H1 (cell line): ENCODE data around the gene BCAM. TPM values are rescaled to one million over a fixed set of nuclear protein-coding genes. Genes with fewer than 3 reads are reported as not detected.

Experiments used
- CTCF ChIA-PET: fragments of 300-600 bp; sonication (Branson Sonifier 250); formaldehyde crosslinking; loops from one replicate; lab custom pipeline; 2021; ENCODE audit not compliant: partially characterized antibody; lab: Charles Lee
- POLR2A ChIA-PET: fragments of 300-600 bp; sonication (Branson Sonifier 250); formaldehyde crosslinking; loops from one replicate; lab custom pipeline; 2021; ENCODE audit warnings: inconsistent platforms; ENCODE audit not compliant: partially characterized antibody; lab: Charles Lee
- DNase-seq, 2 experiments: peaks; one replicate each; pipeline versions ENCODE4 v3.0.0 to v3.0.0-alpha.2; 2010 to 2022; ENCODE audit warnings: low spot score in 2 of 2, low read depth in 1 of 2, mixed read lengths in 1 of 2
- FAIRE-seq: peaks from 2 replicates; lab custom pipeline; 2011; peaks lifted over from hg19 to GRCh38; lab: Jason Lieb, UNC
- H2AFZ ChIP-seq: 2 replicates; pipeline ENCODE4 v1.8.1; 2012; ENCODE audit warnings: low read length, inconsistent platforms
- H2AK5ac ChIP-seq: 2 replicates; pipeline ENCODE4 v1.6.1; 2013; ENCODE audit warnings: low read depth, low read length
- H2BK120ac ChIP-seq: replicated peaks from 2 replicates; pipeline ENCODE3; 2013; ENCODE audit warnings: low read depth, low read length, inconsistent platforms
- H2BK12ac ChIP-seq: 2 replicates; pipeline ENCODE4 v1.6.1; 2013; ENCODE audit warnings: low read depth, low read length
- H2BK15ac ChIP-seq: 2 replicates; pipeline ENCODE4 v1.6.1; 2013; ENCODE audit warnings: low read length
- H2BK20ac ChIP-seq: 2 replicates; pipeline ENCODE4 v1.6.1; 2013; ENCODE audit warnings: low read length
- H2BK5ac ChIP-seq: 2 replicates; pipeline ENCODE4 v1.6.1; 2013; ENCODE audit warnings: low read depth, low read length
- H3K14ac ChIP-seq: 2 replicates; pipeline ENCODE4 v1.6.1; 2013; ENCODE audit warnings: inconsistent platforms; ENCODE audit not compliant: insufficient read length
- H3K18ac ChIP-seq: 2 replicates; pipeline ENCODE4 v1.6.1; 2013; ENCODE audit warnings: low read length; ENCODE audit errors: extremely low read depth
- H3K23ac ChIP-seq: 2 replicates; pipeline ENCODE4 v1.6.1; 2013; ENCODE audit warnings: inconsistent platforms; ENCODE audit not compliant: insufficient read length
- H3K23me2 ChIP-seq: 2 replicates; pipeline ENCODE4 v1.6.1; 2013; ENCODE audit warnings: low read depth, low read length
- H3K27ac ChIP-seq: 2 replicates; pipeline ENCODE4 v1.6.1; 2011; ENCODE audit warnings: low read depth, low read length, inconsistent platforms
- H3K27me3 ChIP-seq, 4 experiments: replicated peaks in 1 of 4; 1 replicate in 1 of 4; 2 replicates in 3 of 4; pipeline versions ENCODE4 v1.6.1 to v1.8.1; 2011 to 2013; ENCODE audit warnings: low read length in 3 of 4, mild to moderate bottlenecking in 3 of 4, inconsistent platforms in 2 of 4, mixed read lengths in 2 of 4, moderate library complexity in 1 of 4; ENCODE audit not compliant: control insufficient read depth in 3 of 4, insufficient read depth in 3 of 4; ENCODE audit errors: extremely low read depth in 1 of 4
- H3K36me3 ChIP-seq, 4 experiments: 2 replicates each; pipeline versions ENCODE4 v1.6.1 to v1.8.1; 2011 to 2013; ENCODE audit warnings: mild to moderate bottlenecking in 4 of 4, low read length in 3 of 4, moderate library complexity in 2 of 4, control low read depth in 1 of 4, inconsistent platforms in 1 of 4; ENCODE audit not compliant: insufficient read depth in 4 of 4, control insufficient read depth in 2 of 4
- H3K4ac ChIP-seq: replicated peaks from 2 replicates; pipeline ENCODE3; 2013; ENCODE audit warnings: low read length, low read depth, mixed read lengths, inconsistent platforms; ENCODE audit not compliant: insufficient read length
- H3K4me1 ChIP-seq, 4 experiments: replicated peaks in 1 of 4; 1 replicate in 1 of 4; 2 replicates in 3 of 4; pipeline versions ENCODE4 v1.6.1 to v1.8.1; 2011 to 2013; ENCODE audit warnings: low read length in 3 of 4, inconsistent platforms in 2 of 4, mixed read lengths in 1 of 4; ENCODE audit not compliant: insufficient read depth in 4 of 4, control insufficient read depth in 3 of 4
- H3K4me2 ChIP-seq, 2 experiments: 2 replicates each; pipeline versions ENCODE4 v1.6.1 to v1.8.1; 2011 to 2013; ENCODE audit warnings: low read depth in 2 of 2, low read length in 2 of 2, control low read depth in 1 of 2, inconsistent platforms in 1 of 2, mild to moderate bottlenecking in 1 of 2; ENCODE audit not compliant: insufficient read depth in 1 of 2
- H3K4me3 ChIP-seq, 4 experiments: fragments of 200-600, 300-600 bp in 1 of 4; sonication (generic), shearing (Covaris generic), sonication (Bioruptor Twin) in 1 of 4; 2 replicates each; pipeline versions ENCODE4 v1.5.1 to v1.8.1; 2011 to 2016; ENCODE audit warnings: low read length in 4 of 4, low read depth in 3 of 4, control low read depth in 2 of 4, inconsistent platforms in 2 of 4, mild to moderate bottlenecking in 2 of 4, mixed read lengths in 1 of 4, moderate library complexity in 1 of 4; ENCODE audit not compliant: insufficient read depth in 2 of 4; ENCODE audit errors: extremely low read depth in 1 of 4
- H3K56ac ChIP-seq: replicated peaks from 2 replicates; pipeline ENCODE3; 2013; ENCODE audit warnings: low read depth, mild to moderate bottlenecking, mixed read lengths, low read length, inconsistent platforms; ENCODE audit not compliant: insufficient read length
- H3K79me1 ChIP-seq: 2 replicates; pipeline ENCODE4 v1.6.1; 2013; ENCODE audit warnings: low read depth, low read length, control low read depth
- H3K79me2 ChIP-seq, 2 experiments: 2 replicates each; pipeline versions ENCODE4 v1.6.1 to v1.8.1; 2012 to 2013; ENCODE audit warnings: low read length in 2 of 2, mild to moderate bottlenecking in 2 of 2, inconsistent platforms in 1 of 2; ENCODE audit not compliant: insufficient read depth in 2 of 2, control insufficient read depth in 1 of 2
- H3K9ac ChIP-seq, 4 experiments: replicated peaks in 1 of 4; 1 replicate in 1 of 4; 2 replicates in 3 of 4; pipeline versions ENCODE4 v1.6.1 to v1.8.1; 2011 to 2013; ENCODE audit warnings: low read depth in 3 of 4, low read length in 3 of 4, control low read depth in 2 of 4, mild to moderate bottlenecking in 2 of 4, moderate library complexity in 2 of 4, inconsistent platforms in 1 of 4; ENCODE audit errors: extremely low read depth in 1 of 4
- H3K9me3 ChIP-seq, 2 experiments: 2 replicates each; pipeline versions ENCODE4 v1.6.1 to v1.8.1; 2012 to 2013; ENCODE audit warnings: mild to moderate bottlenecking in 2 of 2, moderate library complexity in 2 of 2, control low read depth in 1 of 2, inconsistent platforms in 1 of 2, low read depth in 1 of 2, low read length in 1 of 2, mixed read lengths in 1 of 2; ENCODE audit not compliant: insufficient read depth in 2 of 2
- H4K20me1 ChIP-seq, 2 experiments: replicated peaks in 1 of 2; 2 replicates each; pipeline versions ENCODE3 to v1.8.1; 2011 to 2013; ENCODE audit warnings: inconsistent platforms in 2 of 2, low read length in 2 of 2, mild to moderate bottlenecking in 1 of 2; ENCODE audit not compliant: insufficient read depth in 2 of 2, control insufficient read depth in 1 of 2
- H4K5ac ChIP-seq: 2 replicates; pipeline ENCODE4 v1.6.1; 2013; ENCODE audit warnings: low read length, low read depth, mixed read lengths, inconsistent platforms; ENCODE audit not compliant: insufficient read length
- H4K8ac ChIP-seq: 2 replicates; pipeline ENCODE4 v1.8.0; 2013; ENCODE audit warnings: mild to moderate bottlenecking, moderate library complexity, low read length, inconsistent platforms; ENCODE audit not compliant: insufficient read depth; ENCODE audit errors: extremely low read depth
- H4K91ac ChIP-seq: replicated peaks from 2 replicates; pipeline ENCODE3; 2013; ENCODE audit warnings: low read length, mixed read lengths, inconsistent platforms; ENCODE audit not compliant: insufficient read length
- CBX8 ChIP-seq: fragments of 300-800, 300-1000 bp; sonication (generic); IDR thresholded peaks from 2 replicates; pipeline ENCODE4 v1.7.1; 2016; ENCODE audit warnings: low read depth, low read length, borderline replicate concordance
- WGBS, 2 experiments: shearing (Covaris generic) in 1 of 2; methylation state at CpG; one replicate each; pipeline versions ENCODE4 v1.1.6 to v1.1.7; 2013 to 2015; ENCODE audit warnings: low lambda C conversion rate in 2 of 2, mixed read lengths in 2 of 2, inconsistent platforms in 1 of 2, low coverage in 1 of 2, missing lambda C conversion rate in 1 of 2; ENCODE audit not compliant: insufficient replicate concordance in 2 of 2, insufficient coverage in 1 of 2, insufficient read length in 1 of 2; ENCODE audit errors: extremely low coverage in 1 of 2, missing lambda C conversion rate in 1 of 2; 5-methylcytosine and 5-hydroxymethylcytosine counted together
- polyA plus RNA-seq, 7 experiments: library from polyadenylated mRNA; depleted of rRNA in 3 of 7; stranded (reverse) in 5 of 7; unstranded in 2 of 7; fragments of >200 nt in 5 of 7; fragments of 200-250 nt in 2 of 7; gene quantifications; 1 replicate in 5 of 7; 2 replicates in 1 of 7; 4 replicates in 1 of 7; pipeline versions ENCODE4 v1.2.1 to v1.2.3, GENCODE V29; 2011 to 2013; ENCODE audit warnings: missing spikeins in 2 of 7, mixed read lengths in 2 of 7
- total RNA-seq: library from RNA; stranded (reverse); fragmentation: NEBNext Ultra II Directional; extraction: Animal tissue kit (Norgen Biotek cat#: 25700); gene quantifications from 2 replicates; pipeline ENCODE4 v1.2.1, GENCODE V29; 2021

Gene BCAM
- total and polyA plus RNA-seq, 2 of the 8 experiments (the other 6 are each of a cell fraction or from before 2014, with no cell fraction given) = 32.5 to 81.4 TPM

DNA sequence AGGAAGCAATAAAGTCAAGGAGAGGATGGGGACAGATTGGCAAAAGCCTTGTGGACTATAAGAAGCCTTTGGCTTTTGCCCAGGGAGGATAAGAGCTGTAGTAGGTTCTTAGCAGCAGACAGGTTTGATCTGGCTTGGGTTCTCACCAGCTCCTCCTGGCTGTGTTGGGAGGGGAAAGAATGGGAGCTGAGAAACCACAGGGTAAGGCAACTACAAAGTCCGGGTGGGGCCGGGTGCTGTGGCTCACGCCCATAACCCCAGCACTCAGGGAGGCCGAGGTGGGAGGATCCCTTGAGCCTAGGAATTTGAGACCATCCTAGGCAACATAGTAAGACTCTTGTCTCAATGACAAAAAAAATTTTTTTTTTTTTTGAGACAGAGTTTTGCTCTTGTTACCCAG is 57.8 kb downstream of the BCAM start:
- H3K9me3 ChIP-seq = no peaks in the 10 kb centered on the region
- H3K27ac ChIP-seq = no peak overlapping the region
- H2BK5ac ChIP-seq = no peak overlapping the region
- no peak overlapping the region for H3K4me2 ChIP-seq
- H3K36me3 ChIP-seq = peaks cover 9 to 39% (median 18%) of the 10 kb centered on the region in 4 experiments; a peak in 7 of 8 replicates
- no peak overlapping the region for H4K91ac ChIP-seq
- H3K23me2 ChIP-seq = no peaks in the 10 kb centered on the region; the same call in 1 of the 2 replicates
- H3K23ac ChIP-seq = no peak overlapping the region
- FAIRE-seq (no peak), DNase-seq (no peak)
- H3K4me1 ChIP-seq = no peaks in the 10 kb centered on the region
- no peak overlapping the region for H4K8ac ChIP-seq
- H4K20me1 ChIP-seq = peaks cover 3 to 13% of the 10 kb centered on the region in 2 experiments
- H4K5ac ChIP-seq = no peak overlapping the region
- no peak overlapping the region for H2AFZ ChIP-seq
- no peak overlapping the region for H3K4me3 ChIP-seq
- no peak overlapping the region for H2BK120ac ChIP-seq
- no peak overlapping the region for H3K4ac ChIP-seq
- H3K79me1 ChIP-seq = no peaks in the 10 kb centered on the region
- H2AK5ac ChIP-seq = no peak overlapping the region
- no peak overlapping the region for H3K9ac ChIP-seq
- no peak overlapping the region for H2BK12ac ChIP-seq
- no peak overlapping the region for H3K56ac ChIP-seq
- WGBS, 2 experiments = 76% methylated on average over 4 of the region's 4 CpGs; no CpG with 5 or more reads in 1 of the 2 experiments
- no peak overlapping the region for H2BK15ac ChIP-seq
- ChIA-PET CTCF (interaction anchor here (0.6 to 1.3 kb wide), 2 partner anchors 28 to 36 kb away, joined by 3 to 4 read pairs; no protein-coding TSS in a partner anchor), POLR2A (interaction anchor here (0.6 to 4.8 kb wide), 8 partner anchors 9 to 207 kb away, joined by 3 to 18 read pairs (median 3); no protein-coding TSS in a partner anchor)
- H2BK20ac ChIP-seq = no peak overlapping the region
- H3K79me2 ChIP-seq = peaks cover 0 to 7% of the 10 kb centered on the region in 2 experiments; a peak in 3 of 4 replicates
- no peak overlapping the region for H3K14ac ChIP-seq
- H3K18ac ChIP-seq = no peak overlapping the region
- no peaks in the 10 kb centered on the region for H3K27me3 ChIP-seq
- TF ChIP-seq CBX8 = no peak
